Pancreas (tissue), 10 donors: ENCODE measurements around the gene FBXO47. TPM values are rescaled to one million over a fixed set of nuclear protein-coding genes. Genes with fewer than 3 reads are reported as not detected.

Experiments
- ATAC-seq, 4 donors: fragments of 200-7000 bp; cut with Tn5 transposase; one replicate each; pipeline versions ENCODE4 v1.8.0 to v1.9.1; 2020; ENCODE audit warnings: mild to moderate bottlenecking in 4 of 4, moderate library complexity in 4 of 4
- DNase-seq, 6 donors: peaks; one replicate each; pipeline ENCODE4 v3.0.0-alpha.2; 2020
- FAIRE-seq: peaks from 2 replicates; lab custom pipeline; 2012; peaks lifted over from hg19 to GRCh38; lab: Jason Lieb, UNC
- H3K27ac ChIP-seq, 4 donors: fragments of 200-600 bp; sonication (generic); 1 replicate in 3 of 4; 2 replicates in 1 of 4; pipeline versions ENCODE4 v1.5.0 to v1.8.0; 2020
- H3K27me3 ChIP-seq, 4 donors: fragments of 200-600 bp; one replicate each; pipeline ENCODE4 v1.8.0; 2021
- H3K36me3 ChIP-seq, 3 donors: fragments of 200-600 bp; sonication (generic) in 1 of 3; one replicate each; pipeline versions ENCODE4 v1.5.0 to v1.8.0; 2020 to 2021
- H3K4me1 ChIP-seq, 3 donors: fragments of 200-600 bp; one replicate each; pipeline ENCODE4 v1.8.0; 2021
- H3K4me3 ChIP-seq, 4 donors: fragments of 200-600 bp; sonication (generic) in 2 of 4; one replicate each; pipeline versions ENCODE4 v1.5.0 to v1.8.0; 2020 to 2021
- H3K9me3 ChIP-seq, 4 donors: fragments of 200-600 bp; one replicate each; pipeline ENCODE4 v1.8.0; 2021
- CTCF ChIP-seq, 4 donors: fragments of 200-600 bp; sonication (generic) in 3 of 4; IDR thresholded peaks; one replicate each; pipeline versions ENCODE4 v1.5.0 to v1.8.0; 2021; ENCODE audit warnings: antibody characterized with exemption in 4 of 4
- WGBS, 2 donors: extraction: QIAGEN DNeasy Blood & Tissue Kit; methylation state at CpG; one replicate each; pipeline ENCODE4 v1.1.7; 2013; 5-methylcytosine and 5-hydroxymethylcytosine counted together
- intact Hi-C, 3 donors: fragments of 100-400 bp; cut with DNase I; formaldehyde crosslinking; loops; one replicate each; pipeline versions ENCODE4 v1.11.1 to v1.14.2; 2022
- polyA plus RNA-seq, 2 donors: library from polyadenylated mRNA; stranded (reverse); fragments of 200-250 nt; gene quantifications; one replicate each; pipeline ENCODE4 v1.2.3, GENCODE V29; 2013
- total RNA-seq, 6 donors: library from RNA; stranded (reverse); fragmentation: NEBNext Ultra II Directional in 4 of 6; extraction: Animal tissue kit (Norgen Biotek cat#: 25700) in 4 of 6; gene quantifications; one replicate each; pipeline versions ENCODE4 v1.2.1 to v1.2.4, GENCODE V29; 2021 to 2023
- donor health status: healthy with polysubstance abuse.
- donor health status: DM: no; HTN: no; CAD: no; lungs with moderate emphysema.
- donor health status: DM: no; HTN: no; CAD: no.
- donor health status: control.
- donor health status: control.
- donor health status: Bipolar disorder and iron deficiency.
- donor health status: DM: yes; HTN: yes; CAD: no.
- donor health status: DM: no; HTN: no; CAD: no.
- donor health status: DM: no; HTN: no; CAD: no.
- donor health status: DM: yes; HTN: yes; CAD: no.

Gene FBXO47
- total and polyA plus RNA-seq, 8 donors, result 0.06 TPM; not detected in 7

DNA sequence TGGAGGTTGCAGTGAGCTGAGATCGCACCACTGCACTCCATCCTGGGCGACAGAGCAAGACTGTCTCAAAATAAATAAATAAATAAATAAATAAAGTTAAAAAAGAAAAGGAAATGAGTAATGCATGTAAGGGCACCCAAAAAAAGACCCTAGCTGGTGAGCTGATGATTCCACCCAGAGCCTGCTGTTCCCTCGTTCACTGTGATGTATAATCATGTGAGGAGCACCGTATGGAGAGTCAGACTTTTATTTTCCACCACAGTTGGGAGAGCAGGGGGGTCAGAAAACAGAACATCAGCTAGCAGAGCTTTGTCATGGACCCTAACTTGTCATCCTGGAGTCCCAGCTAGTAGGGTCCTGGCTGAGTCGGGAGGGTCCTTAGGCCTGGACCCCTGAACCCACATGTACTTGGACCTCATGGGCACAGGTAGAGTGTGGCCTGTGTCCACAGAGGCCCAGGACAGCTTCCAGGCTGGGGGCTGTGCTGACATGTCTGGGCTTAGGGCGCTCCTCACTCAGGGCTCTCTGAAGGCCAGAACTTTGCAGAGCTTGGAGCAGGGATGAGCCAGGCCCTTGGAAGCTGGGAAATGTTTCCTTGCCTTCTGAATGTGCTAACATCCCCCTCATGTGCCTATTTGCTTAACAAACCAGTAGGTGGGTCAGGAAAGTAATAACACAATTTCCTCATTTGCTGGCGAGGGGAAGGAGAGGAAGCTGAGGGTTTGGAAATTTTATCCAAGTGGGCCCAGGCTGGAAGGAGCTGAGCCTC, 60.6 kb downstream of the FBXO47 start:
- intact Hi-C loops, result no loop called here
- no peak overlapping the region for H3K27ac ChIP-seq
- no peak for ATAC-seq
- no peak overlapping the region for H3K4me3 ChIP-seq
- DNase-seq, result peak in 1 of 6 donors; percentile 40
- H3K4me1 ChIP-seq, result peaks cover 0 to 2% (median 0%) of the 10 kb centered on the region in 3 donors
- no peaks in the 10 kb centered on the region for H3K27me3 ChIP-seq
- H3K9me3 ChIP-seq, result no peaks in the 10 kb centered on the region
- FAIRE-seq, result no peak
- TF ChIP-seq CTCF (IDR thresholded peaks at IDR 0.05), result no peak
- WGBS, 2 donors, result 87 to 92% methylated on average over 7 of the region's 7 CpGs
- H3K36me3 ChIP-seq, result peaks cover 0 to 16% (median 0%) of the 10 kb centered on the region in 3 donors

GRCh38 chr17:38905375-38905774, 61.8 kb downstream of the FBXO47 start:
- no peak for ATAC-seq
- H3K4me3 ChIP-seq, result no peak overlapping the region
- no peak for TF ChIP-seq CTCF (IDR thresholded peaks at IDR 0.05)
- H3K36me3 ChIP-seq, result peaks cover 0 to 16% (median 0%) of the 10 kb centered on the region in 3 donors
- no peaks in the 10 kb centered on the region for H3K9me3 ChIP-seq
- no peak overlapping the region for H3K27ac ChIP-seq
- H3K4me1 ChIP-seq, result peaks cover 0 to 3% (median 0%) of the 10 kb centered on the region in 3 donors
- 92 to 95% methylated on average over 10 of the region's 10 CpGs for WGBS, 2 donors
- no peaks in the 10 kb centered on the region for H3K27me3 ChIP-seq
- no peak for DNase-seq
- no peak for FAIRE-seq
- intact Hi-C loops, result no loop called here

GRCh38 chr17:38904892-38905291, 62.3 kb downstream of the FBXO47 start:
- H3K36me3 ChIP-seq, result peaks cover 0 to 15% (median 0%) of the 10 kb centered on the region in 3 donors
- no peak for TF ChIP-seq CTCF (IDR thresholded peaks at IDR 0.05)
- H3K27me3 ChIP-seq, result no peaks in the 10 kb centered on the region
- peaks cover 0 to 3% (median 0%) of the 10 kb centered on the region in 3 donors for H3K4me1 ChIP-seq
- no peak for ATAC-seq
- no peak for FAIRE-seq
- no peak overlapping the region for H3K27ac ChIP-seq
- DNase-seq, result no peak
- H3K4me3 ChIP-seq, result no peak overlapping the region
- 86 to 94% methylated on average over 3 of the region's 3 CpGs for WGBS, 2 donors
- no peaks in the 10 kb centered on the region for H3K9me3 ChIP-seq
- intact Hi-C loops, result no loop called here

DNA sequence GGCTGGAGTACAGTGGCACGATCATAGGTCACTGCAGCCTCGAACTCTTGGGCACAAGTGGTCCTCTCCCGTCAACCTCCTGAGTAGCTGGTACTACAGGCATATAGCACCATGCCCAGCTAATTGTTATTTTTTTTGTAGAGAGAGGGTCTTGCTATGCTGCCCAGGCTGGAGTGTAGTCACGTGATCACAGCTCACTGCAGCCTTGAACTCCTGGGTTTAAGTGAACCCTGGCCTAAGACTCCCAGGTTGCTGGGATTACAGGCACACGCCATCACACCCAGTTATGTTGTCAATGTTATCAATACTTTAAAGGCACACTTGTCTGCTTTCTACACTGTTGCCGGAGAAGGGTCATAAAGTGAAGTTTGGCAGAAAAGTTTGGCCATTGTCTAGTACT, 63.8 kb downstream of the FBXO47 start:
- H3K27ac ChIP-seq, result no peak overlapping the region
- FAIRE-seq, result no peak
- intact Hi-C loops, result no loop called here
- 71 to 72% methylated on average over 6 of the region's 6 CpGs for WGBS, 2 donors
- peaks cover 0 to 20% (median 0%) of the 10 kb centered on the region in 3 donors for H3K36me3 ChIP-seq
- no peaks in the 10 kb centered on the region for H3K9me3 ChIP-seq
- H3K4me3 ChIP-seq, result no peak overlapping the region
- peaks cover 0 to 3% (median 0%) of the 10 kb centered on the region in 3 donors for H3K4me1 ChIP-seq
- TF ChIP-seq CTCF (IDR thresholded peaks at IDR 0.05), result no peak
- no peaks in the 10 kb centered on the region for H3K27me3 ChIP-seq
- ATAC-seq, result no peak
- no peak for DNase-seq
